Right lobe of liver (tissue), 6 donors: ENCODE results near the gene RGS6. TPM values are rescaled to one million over a fixed set of nuclear protein-coding genes. Genes with fewer than 3 reads are reported as not detected.

Experiments
- ATAC-seq, 4 donors: fragments of 200-7000 bp; cut with Tn5 transposase; one replicate each; pipeline ENCODE4 v1.9.1; 2020; ENCODE audit warnings: mild to moderate bottlenecking in 4 of 4, moderate library complexity in 4 of 4
- DNase-seq, 3 donors: peaks; one replicate each; pipeline ENCODE4 v3.0.0-alpha.2; 2020
- H3K27ac ChIP-seq, 3 donors: fragments of 200-600 bp; one replicate each; pipeline ENCODE4 v1.8.0; 2022
- H3K27me3 ChIP-seq, 2 donors: fragments of 200-600 bp; one replicate each; pipeline ENCODE4 v1.8.0; 2022
- H3K36me3 ChIP-seq, 4 donors: fragments of 200-600 bp; sonication (generic) in 1 of 4; one replicate each; pipeline versions ENCODE4 v1.5.1 to v1.8.0; 2017 to 2022; ENCODE audit warnings: control low read depth in 1 of 4
- H3K4me1 ChIP-seq, 4 donors: fragments of 200-600 bp; sonication (generic) in 1 of 4; one replicate each; pipeline versions ENCODE4 v1.5.1 to v1.8.0; 2017 to 2022; ENCODE audit warnings: control low read depth in 1 of 4
- H3K4me3 ChIP-seq, 3 donors: fragments of 200-600 bp; one replicate each; pipeline ENCODE4 v1.8.0; 2022
- H3K9me3 ChIP-seq, 4 donors: fragments of 200-600 bp; sonication (generic) in 1 of 4; one replicate each; pipeline versions ENCODE4 v1.5.1 to v1.8.0; 2017 to 2022; ENCODE audit warnings: control low read depth in 1 of 4
- POLR2A ChIP-seq: fragments of 450-650 bp; IDR thresholded peaks from one replicate; pipeline ENCODE4 v1.6.1; 2017; ENCODE audit warnings: antibody characterized with exemption, mild to moderate bottlenecking
- WGBS: methylation state at CpG from one replicate; pipeline ENCODE4 v1.1.6; 2018; ENCODE audit warnings: low coverage, low lambda C conversion rate; ENCODE audit not compliant: insufficient coverage; ENCODE audit errors: missing lambda C conversion rate; 5-methylcytosine and 5-hydroxymethylcytosine counted together
- intact Hi-C, 2 donors: fragments of 100-400 bp; cut with DNase I; formaldehyde crosslinking; loops; one replicate each; pipeline versions ENCODE4 v1.11.2 to v1.14.1; 2022
- total RNA-seq, 6 experiments: library from RNA; depleted of rRNA in 2 of 6; stranded (reverse); fragments of >200 nt in 2 of 6; fragmentation: NEBNext Ultra II Directional in 3 of 6; extraction: Animal tissue kit (Norgen Biotek cat#: 25700) in 3 of 6; gene quantifications; one replicate each; pipeline versions ENCODE4 v1.1.0 to v1.2.4, GENCODE V29; 2016 to 2023
- TF ChIP-seq, protein P1 (sequence below), 4 donors: fragments of 200-600 bp in 3 of 4; fragments of 450-650 bp in 1 of 4; IDR thresholded peaks; one replicate each; pipeline versions ENCODE4 v1.5.1 to v1.8.0; 2016 to 2022; ENCODE audit warnings: antibody characterized with exemption in 4 of 4, mild to moderate bottlenecking in 2 of 4
- donor health status: DM: no; HTN: yes; CAD: no.
- donor health status: DM: no; HTN: no; CAD: no.
- donor health status: DM: no; HTN: no; CAD: no.
- donor health status: DM: no; HTN: yes; CAD: no.
- donor health status: DM: no; HTN: yes; CAD: no.

RGS6 gene
- total RNA-seq, 6 experiments from 2014 or later = 0.07 TPM; not detected in 5

DNA sequence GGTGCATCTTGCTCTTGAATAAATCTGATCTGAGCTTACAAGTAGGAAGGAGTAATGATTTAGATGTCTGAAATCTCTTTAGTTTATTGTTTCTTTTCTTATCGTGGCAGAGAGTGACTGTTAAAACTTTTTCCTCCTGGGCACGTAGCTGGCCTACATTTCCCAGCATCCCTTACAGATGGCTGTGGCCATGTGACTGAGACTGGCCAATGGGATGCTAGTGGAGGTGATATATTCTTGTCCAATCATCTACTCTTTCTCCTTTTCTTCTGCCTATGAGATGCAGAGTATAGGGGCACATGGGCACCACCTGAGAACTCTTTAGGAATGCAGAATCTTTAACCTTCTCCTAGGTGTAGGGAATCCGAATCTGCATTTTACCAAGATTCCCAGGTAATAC, 237.3 kb downstream of the RGS6 start:
- Histone ChIP-seq H3K4me3 (no peak overlapping the region), H3K36me3 (no peaks in the 10 kb centered on the region), H3K27me3 (no peaks in the 10 kb centered on the region), H3K4me1 (no peaks in the 10 kb centered on the region), H3K27ac (no peak overlapping the region), H3K9me3 (no peaks in the 10 kb centered on the region)
- ATAC-seq (no peak), DNase-seq (no peak)
- 42% methylated on average over 3 of the region's 3 CpGs for WGBS
- TF ChIP-seq POLR2A = no peak
- TF ChIP-seq, protein P1, sequence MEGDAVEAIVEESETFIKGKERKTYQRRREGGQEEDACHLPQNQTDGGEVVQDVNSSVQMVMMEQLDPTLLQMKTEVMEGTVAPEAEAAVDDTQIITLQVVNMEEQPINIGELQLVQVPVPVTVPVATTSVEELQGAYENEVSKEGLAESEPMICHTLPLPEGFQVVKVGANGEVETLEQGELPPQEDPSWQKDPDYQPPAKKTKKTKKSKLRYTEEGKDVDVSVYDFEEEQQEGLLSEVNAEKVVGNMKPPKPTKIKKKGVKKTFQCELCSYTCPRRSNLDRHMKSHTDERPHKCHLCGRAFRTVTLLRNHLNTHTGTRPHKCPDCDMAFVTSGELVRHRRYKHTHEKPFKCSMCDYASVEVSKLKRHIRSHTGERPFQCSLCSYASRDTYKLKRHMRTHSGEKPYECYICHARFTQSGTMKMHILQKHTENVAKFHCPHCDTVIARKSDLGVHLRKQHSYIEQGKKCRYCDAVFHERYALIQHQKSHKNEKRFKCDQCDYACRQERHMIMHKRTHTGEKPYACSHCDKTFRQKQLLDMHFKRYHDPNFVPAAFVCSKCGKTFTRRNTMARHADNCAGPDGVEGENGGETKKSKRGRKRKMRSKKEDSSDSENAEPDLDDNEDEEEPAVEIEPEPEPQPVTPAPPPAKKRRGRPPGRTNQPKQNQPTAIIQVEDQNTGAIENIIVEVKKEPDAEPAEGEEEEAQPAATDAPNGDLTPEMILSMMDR (IDR thresholded peaks at IDR 0.05) = no peak
- intact Hi-C loops = no loop called here

DNA sequence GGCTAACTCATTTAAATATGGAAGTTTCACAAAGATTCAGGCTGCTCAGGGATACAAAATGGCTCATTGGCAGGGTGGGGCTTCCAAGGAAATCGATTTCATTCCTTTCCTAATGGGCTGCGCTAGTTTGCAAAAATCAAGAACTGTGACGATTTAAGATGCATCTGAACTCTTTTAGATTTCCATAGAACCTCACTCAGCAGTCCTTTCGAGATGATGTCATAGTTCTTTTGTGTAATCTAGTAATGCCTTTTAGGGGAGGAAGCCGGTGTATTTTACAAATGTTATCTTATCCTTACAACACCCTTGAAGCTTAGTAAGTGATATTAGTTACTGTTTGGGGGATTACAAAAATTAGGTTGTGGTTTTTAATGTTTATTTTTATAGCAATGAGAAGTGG, 239.8 kb downstream of the RGS6 start:
- intact Hi-C loops = no loop called here
- Histone ChIP-seq H3K4me3 (no peak overlapping the region), H3K27ac (no peak overlapping the region), H3K27me3 (no peaks in the 10 kb centered on the region), H3K4me1 (no peaks in the 10 kb centered on the region), H3K9me3 (no peaks in the 10 kb centered on the region), H3K36me3 (no peaks in the 10 kb centered on the region)
- DNase-seq = no peak
- ATAC-seq = no peak
- TF ChIP-seq POLR2A = no peak
- TF ChIP-seq, protein P1 (IDR thresholded peaks at IDR 0.05) = no peak
- 55% methylated on average over 5 of the region's 5 CpGs for WGBS

DNA sequence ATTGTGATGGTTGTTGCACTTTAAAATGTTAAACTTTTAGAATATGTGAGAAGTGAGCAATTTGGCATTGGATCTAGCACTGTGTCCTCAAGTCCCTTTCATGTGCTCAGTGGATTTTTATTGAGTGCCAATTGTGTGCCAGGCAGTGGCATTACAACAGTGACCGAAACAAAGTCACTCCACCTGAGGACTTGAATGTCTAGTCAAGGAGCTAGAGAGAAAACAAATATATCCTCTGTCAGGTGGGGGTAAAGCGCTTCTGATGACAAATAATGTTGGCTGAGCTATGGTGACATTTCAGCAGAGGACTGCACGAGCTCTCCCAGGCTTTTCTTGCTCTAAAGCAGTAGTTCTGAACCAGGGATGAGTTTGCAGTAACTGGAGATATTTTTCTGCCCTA, 240.4 kb downstream of the RGS6 start:
- no peak for ATAC-seq
- WGBS = 67% methylated on average over 3 of the region's 3 CpGs
- Histone ChIP-seq H3K9me3 (no peaks in the 10 kb centered on the region), H3K27ac (no peak overlapping the region), H3K36me3 (no peaks in the 10 kb centered on the region), H3K4me3 (no peak overlapping the region), H3K4me1 (no peaks in the 10 kb centered on the region), H3K27me3 (no peaks in the 10 kb centered on the region)
- intact Hi-C loops = no loop called here
- TF ChIP-seq POLR2A = no peak
- TF ChIP-seq, protein P1 (IDR thresholded peaks at IDR 0.05) = no peak
- DNase-seq = no peak

DNA sequence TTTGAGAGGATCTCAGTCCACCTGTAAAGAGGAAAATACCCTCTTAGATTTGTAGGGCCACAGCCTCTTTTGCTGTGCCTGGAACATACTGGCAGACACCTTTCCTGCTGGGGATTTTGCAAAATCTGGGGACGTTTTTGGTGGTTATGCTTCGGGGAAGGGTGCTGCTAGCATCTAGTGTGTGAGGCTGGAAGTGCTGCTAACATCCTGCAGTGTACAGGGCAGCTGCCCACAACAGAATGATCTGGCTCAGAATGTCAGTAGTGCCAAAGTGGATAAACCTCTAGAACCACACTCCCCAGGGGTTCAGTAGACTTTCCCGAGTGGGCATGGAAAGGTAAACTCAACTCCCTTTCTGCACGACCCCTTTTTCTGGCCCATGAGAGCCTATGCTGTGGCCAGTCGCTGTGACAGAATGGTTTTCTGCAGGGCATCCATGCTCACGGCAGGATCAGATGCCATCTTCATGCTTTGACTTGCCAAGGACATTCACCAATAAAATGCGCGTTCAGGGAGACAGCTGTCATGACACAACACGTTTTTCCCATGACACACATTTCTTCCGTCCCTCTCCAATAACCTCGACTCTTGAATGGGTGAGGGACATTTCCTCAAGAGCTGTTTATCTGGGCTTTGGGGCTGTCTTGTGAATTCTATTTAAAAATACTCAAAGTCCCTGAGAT, 240.9 kb downstream of the RGS6 start:
- H3K9me3 ChIP-seq = no peaks in the 10 kb centered on the region
- H3K4me1 ChIP-seq = no peaks in the 10 kb centered on the region
- WGBS = 62% methylated on average over 10 of the region's 11 CpGs
- no peak overlapping the region for H3K4me3 ChIP-seq
- H3K27me3 ChIP-seq = no peaks in the 10 kb centered on the region
- TF ChIP-seq, protein P1 (IDR thresholded peaks at IDR 0.05) = no peak
- no peak for TF ChIP-seq POLR2A
- DNase-seq (no peak), ATAC-seq (no peak)
- H3K27ac ChIP-seq = no peak overlapping the region
- no peaks in the 10 kb centered on the region for H3K36me3 ChIP-seq
- intact Hi-C loops = no loop called here
